ENCODE results near the gene SH3GL3. TPM values are rescaled to one million over a fixed set of nuclear protein-coding genes. Genes with fewer than 3 reads are reported as not detected.

Gene SH3GL3
- total RNA-seq, 4 donors from 2014 or later: 0.34 to 1.2 TPM; not detected in 2

DNA sequence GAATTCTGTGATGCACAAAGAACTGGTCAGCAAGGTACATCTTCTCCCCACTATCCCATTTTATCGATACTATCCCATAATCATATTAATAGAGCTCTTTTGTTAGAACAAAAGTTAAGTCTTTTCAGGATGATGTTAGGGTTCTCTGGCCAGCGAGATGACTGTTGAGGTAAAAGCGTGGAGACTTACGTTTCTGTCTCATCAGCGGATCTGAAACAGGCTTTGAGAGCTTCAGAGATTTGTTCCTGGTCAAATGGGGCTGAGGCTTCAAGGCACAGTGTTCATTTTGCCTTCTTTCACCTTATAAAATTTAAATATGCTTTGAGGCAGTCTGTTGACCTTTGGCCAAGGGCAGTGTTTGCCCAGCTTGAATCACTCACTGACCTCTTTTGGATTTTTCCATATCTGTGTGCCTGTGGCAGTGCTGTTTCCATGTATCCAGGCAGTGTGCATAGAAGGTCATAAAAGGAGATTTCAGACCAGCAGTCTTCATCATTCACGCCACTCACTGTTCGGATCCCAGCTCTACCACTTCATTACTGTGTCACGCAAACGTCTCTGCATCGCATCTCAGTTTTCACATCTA lies 209.9 kb downstream of the SH3GL3 start:
- TF ChIP-seq POLR2AphosphoS5 (IDR thresholded peaks at IDR 0.05): no peak
- TF ChIP-seq EP300 (IDR thresholded peaks at IDR 0.05): no peak
- TF ChIP-seq POLR2A (IDR thresholded peaks at IDR 0.05): no peak
- TF ChIP-seq, protein P1, sequence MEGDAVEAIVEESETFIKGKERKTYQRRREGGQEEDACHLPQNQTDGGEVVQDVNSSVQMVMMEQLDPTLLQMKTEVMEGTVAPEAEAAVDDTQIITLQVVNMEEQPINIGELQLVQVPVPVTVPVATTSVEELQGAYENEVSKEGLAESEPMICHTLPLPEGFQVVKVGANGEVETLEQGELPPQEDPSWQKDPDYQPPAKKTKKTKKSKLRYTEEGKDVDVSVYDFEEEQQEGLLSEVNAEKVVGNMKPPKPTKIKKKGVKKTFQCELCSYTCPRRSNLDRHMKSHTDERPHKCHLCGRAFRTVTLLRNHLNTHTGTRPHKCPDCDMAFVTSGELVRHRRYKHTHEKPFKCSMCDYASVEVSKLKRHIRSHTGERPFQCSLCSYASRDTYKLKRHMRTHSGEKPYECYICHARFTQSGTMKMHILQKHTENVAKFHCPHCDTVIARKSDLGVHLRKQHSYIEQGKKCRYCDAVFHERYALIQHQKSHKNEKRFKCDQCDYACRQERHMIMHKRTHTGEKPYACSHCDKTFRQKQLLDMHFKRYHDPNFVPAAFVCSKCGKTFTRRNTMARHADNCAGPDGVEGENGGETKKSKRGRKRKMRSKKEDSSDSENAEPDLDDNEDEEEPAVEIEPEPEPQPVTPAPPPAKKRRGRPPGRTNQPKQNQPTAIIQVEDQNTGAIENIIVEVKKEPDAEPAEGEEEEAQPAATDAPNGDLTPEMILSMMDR (IDR thresholded peaks at IDR 0.05): no peak
- Histone ChIP-seq H3K4me3 (no peak overlapping the region), H3K27ac (no peak overlapping the region), H3K27me3 (peaks cover 33% of the 10 kb centered on the region), H3K36me3 (no peaks in the 10 kb centered on the region), H3K9me3 (no peaks in the 10 kb centered on the region), H3K4me1 (peaks cover 23% of the 10 kb centered on the region)
- WGBS: 96% methylated on average over 10 of the region's 10 CpGs
- no peak for DNase-seq (ENCODE audit: low spot score in 2 of 2)

DNA sequence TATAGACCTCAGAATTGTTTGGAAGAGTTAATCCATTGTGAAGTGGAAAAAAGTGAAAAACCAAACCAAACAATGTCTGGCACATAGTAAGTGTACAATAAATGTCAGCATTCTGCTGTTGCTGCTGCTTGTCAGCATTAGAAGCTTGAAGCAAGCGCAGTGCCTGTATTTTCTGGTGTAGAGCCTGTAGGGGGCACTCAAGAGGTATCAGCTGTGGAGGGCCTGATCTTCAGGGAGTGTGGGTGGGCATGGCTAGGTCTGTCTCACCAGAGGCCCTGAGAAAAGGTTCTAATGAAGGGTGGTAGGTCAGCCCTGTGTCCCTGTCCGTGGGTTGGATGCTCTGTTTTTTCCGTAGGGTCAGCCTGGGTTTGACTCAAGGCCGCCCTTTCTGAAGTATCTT lies 210.4 kb downstream of the SH3GL3 start:
- no peak for DNase-seq (ENCODE audit: low spot score in 2 of 2)
- WGBS: 96% methylated on average over 4 of the region's 4 CpGs
- Histone ChIP-seq H3K36me3 (no peaks in the 10 kb centered on the region), H3K27me3 (peaks cover 31% of the 10 kb centered on the region), H3K4me3 (no peak overlapping the region), H3K4me1 (peaks cover 23% of the 10 kb centered on the region), H3K27ac (no peak overlapping the region), H3K9me3 (no peaks in the 10 kb centered on the region)
- TF ChIP-seq EP300 (IDR thresholded peaks at IDR 0.05) (no peak), POLR2AphosphoS5 (IDR thresholded peaks at IDR 0.05) (no peak), POLR2A (IDR thresholded peaks at IDR 0.05) (no peak)
- TF ChIP-seq, protein P1 (IDR thresholded peaks at IDR 0.05): no peak

DNA sequence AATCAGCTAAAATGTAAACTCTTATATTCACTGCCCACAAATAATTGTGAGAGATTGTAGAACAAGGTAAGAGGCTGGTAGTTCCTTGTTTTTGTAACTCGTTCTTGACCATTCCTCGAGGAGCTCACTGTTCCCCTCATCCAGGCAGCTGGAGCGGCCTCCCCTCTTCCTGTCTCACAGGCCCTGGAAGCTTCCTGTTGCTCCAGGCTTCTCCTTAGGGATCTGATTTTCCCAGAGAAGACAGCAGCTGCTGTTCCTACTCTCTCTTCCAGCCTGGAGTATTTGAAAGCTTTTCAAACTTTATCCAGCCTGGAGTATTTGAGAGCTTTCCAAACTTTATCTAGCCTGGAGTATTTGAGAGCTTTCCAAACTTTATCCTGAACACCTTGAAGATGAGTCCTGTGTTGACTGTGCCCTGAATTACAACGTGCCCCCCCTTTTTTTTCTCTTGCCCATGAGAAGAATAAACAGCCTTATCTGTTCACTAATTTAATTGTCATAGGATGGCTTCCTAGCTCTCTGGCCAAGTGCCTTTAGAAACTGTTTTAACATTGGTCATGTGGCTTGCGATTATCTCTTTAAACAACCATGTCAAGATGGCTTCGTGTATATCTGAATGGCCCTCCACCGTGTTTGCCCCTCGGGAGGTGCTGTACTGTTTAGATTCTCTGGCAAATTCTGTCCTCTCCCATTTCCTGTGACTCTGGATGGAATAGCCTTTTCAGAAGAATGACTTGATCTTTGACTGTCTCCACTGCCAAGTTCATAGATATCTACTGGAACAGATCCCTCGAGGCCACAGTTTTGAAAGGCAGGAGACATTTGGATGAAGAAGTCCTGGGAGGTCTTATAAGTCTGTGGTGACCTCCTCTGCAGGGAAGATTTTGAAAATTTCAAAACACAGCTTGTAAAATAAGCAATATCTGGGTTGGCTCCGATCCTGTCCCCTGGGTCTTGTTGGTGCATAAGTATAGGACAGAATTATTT lies 211.6 kb downstream of the SH3GL3 start:
- Histone ChIP-seq H3K9me3 (no peaks in the 10 kb centered on the region), H3K4me1 (peaks cover 15% of the 10 kb centered on the region), H3K36me3 (no peaks in the 10 kb centered on the region), H3K4me3 (no peak overlapping the region), H3K27me3 (peaks cover 22% of the 10 kb centered on the region), H3K27ac (no peak overlapping the region)
- no peak for DNase-seq (ENCODE audit: low spot score in 2 of 2)
- no peak for TF ChIP-seq POLR2A (IDR thresholded peaks at IDR 0.05)
- no peak for TF ChIP-seq POLR2AphosphoS5 (IDR thresholded peaks at IDR 0.05)
- TF ChIP-seq, protein P1 (IDR thresholded peaks at IDR 0.05): no peak
- no peak for TF ChIP-seq EP300 (IDR thresholded peaks at IDR 0.05)
- 54% methylated on average over 10 of the region's 10 CpGs for WGBS

DNA sequence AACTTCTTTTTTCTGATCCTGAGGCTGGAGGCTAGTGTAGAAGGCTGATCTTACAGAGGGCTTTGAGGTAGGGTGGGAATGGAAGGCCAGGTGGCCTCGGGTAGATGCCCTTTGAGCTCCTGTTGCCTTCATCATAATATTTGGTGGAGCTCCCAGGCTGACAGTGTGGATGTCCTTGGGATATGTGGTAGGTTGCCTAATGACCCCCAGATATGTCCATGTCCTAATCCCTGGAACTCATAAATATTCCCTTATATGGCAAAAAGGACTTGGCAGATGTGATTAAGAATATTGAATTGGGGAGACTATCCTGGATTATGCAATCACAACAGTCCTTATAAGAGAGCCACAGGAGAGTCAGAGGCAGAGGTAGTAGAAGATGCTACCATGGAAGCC lies 212.3 kb downstream of the SH3GL3 start:
- Histone ChIP-seq H3K4me1 (peaks cover 8% of the 10 kb centered on the region), H3K27ac (no peak overlapping the region), H3K4me3 (no peak overlapping the region), H3K27me3 (peaks cover 15% of the 10 kb centered on the region), H3K9me3 (no peaks in the 10 kb centered on the region), H3K36me3 (no peaks in the 10 kb centered on the region)
- TF ChIP-seq, protein P1 (IDR thresholded peaks at IDR 0.05): no peak
- TF ChIP-seq POLR2A (IDR thresholded peaks at IDR 0.05) (no peak), POLR2AphosphoS5 (IDR thresholded peaks at IDR 0.05) (no peak), EP300 (IDR thresholded peaks at IDR 0.05) (no peak)
- 100% methylated on average over 1 of the region's 1 CpG for WGBS
- no peak for DNase-seq (ENCODE audit: low spot score in 2 of 2)

DNA sequence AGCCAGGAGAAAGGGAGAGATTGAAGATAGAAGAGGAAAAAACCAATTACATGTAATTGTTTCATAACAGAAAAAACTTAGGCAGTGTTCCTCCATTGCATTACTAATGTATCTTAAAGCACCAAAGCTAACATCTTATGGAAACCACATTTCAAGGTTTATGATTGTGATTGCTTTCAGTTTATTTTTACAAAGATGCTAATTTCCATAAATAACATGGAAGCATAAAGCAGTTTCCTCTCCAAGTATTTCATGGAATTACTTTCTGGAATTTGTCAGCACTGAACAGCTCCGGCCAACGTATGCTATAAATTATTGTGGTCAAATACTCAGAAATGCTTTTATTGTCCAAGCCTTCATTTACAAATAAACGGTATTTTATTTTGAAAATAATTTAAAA lies 218.3 kb downstream of the SH3GL3 start:
- no peaks in the 10 kb centered on the region for H3K9me3 ChIP-seq
- DNase-seq (ENCODE audit: low spot score in 2 of 2): no peak
- H3K4me3 ChIP-seq: no peak overlapping the region
- no peaks in the 10 kb centered on the region for H3K4me1 ChIP-seq
- H3K36me3 ChIP-seq: no peaks in the 10 kb centered on the region
- no peak overlapping the region for H3K27ac ChIP-seq
- TF ChIP-seq POLR2AphosphoS5 (IDR thresholded peaks at IDR 0.05): no peak
- no peak for TF ChIP-seq POLR2A (IDR thresholded peaks at IDR 0.05)
- no peak for TF ChIP-seq EP300 (IDR thresholded peaks at IDR 0.05)
- TF ChIP-seq, protein P1 (IDR thresholded peaks at IDR 0.05): no peak
- peaks cover 2% of the 10 kb centered on the region for H3K27me3 ChIP-seq
- 45% methylated on average over 3 of the region's 3 CpGs for WGBS
